Stimulated activated CD4-positive, alpha-beta T cell treated with anti-CD3 and anti-CD28 coated beads, Interleukin-2, amount 100 ng/mL, for 4 hours (primary cell): Measurements from ENCODE around the gene DHRS7C.

Source experiments
- DNase-seq: peaks from one replicate; pipeline ENCODE4 v3.0.0-alpha.2; 2020; ENCODE audit warnings: low read depth

The DHRS7C gene

DNA sequence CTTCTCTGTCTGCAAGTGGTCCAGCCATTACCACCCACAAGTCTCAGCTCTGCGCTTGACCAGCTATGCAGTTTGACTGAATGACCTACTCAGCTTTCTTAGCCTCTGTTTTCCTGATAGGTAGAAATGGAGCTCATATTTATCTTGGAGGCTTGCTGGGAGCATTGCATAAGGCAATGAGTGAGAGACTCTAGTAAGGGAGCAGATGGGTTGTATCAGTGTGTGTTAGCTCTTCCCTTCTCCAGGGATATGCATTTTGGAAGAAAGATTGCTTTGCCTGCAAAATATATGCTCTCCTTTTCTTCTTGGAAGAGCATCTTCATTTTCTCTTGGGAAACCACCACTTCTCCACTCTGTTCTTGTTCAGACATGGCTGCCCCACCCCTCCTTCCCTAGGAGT lies 26.1 kb downstream of the DHRS7C start:
- no peak for DNase-seq

DNA sequence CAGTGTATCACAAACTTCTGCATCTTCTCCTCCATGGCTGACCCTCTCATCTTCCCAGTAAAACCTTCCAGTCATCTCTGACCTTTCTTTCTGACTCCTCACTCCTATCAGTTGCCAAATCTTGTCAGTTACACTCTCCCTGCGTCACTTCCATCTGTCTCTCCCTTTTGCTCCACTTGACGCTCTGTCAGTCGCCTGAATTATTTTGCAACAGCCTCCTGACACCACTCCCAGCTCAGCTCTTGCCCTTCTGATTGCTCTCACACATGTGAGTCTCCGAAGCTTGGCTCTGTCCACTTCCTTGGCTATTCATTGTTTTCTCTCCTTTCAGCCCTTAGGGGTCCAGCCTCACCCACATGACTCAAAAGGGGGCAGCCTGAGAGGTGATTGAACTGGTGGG lies 27.7 kb downstream of the DHRS7C start:
- no peak for DNase-seq

DNA sequence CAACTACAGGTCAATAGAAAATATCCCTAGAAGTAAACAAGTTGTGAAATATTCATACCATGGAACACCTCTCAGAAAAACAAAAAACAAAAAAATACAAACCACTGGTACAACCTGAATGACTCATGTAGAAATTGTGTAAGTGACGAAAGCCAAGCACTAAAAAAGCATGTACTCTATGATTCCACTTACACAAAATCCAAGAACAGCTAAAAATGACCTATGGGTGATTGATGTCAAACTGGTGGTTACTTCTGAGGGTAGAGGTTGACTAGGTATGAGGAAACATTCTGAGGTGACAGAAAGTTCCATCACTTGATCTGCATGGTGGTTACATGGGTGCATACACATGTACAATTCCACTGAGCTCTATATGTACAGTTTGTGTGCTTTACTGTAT lies 31.1 kb downstream of the DHRS7C start:
- DNase-seq: no peak

DNA sequence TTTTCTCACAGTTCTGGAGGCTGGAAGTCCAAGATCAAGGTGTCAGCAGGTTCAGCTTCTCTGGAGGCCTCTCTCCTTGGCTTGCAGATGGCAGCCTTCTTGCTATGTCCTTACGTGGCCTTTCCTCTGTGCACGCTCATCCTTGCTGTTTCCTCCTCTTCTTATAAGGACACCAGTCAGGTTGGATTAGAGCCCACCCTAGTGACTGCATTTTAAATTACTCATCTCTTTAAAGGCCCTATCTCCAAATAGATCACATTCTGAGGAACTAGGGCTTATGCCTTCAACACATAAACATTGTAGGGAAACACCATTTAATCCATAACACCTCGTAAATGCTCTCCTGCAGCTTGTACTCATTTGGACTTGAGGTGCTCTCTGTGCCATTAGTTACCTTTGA lies 36.3 kb downstream of the DHRS7C start:
- DNase-seq: no peak

DNA sequence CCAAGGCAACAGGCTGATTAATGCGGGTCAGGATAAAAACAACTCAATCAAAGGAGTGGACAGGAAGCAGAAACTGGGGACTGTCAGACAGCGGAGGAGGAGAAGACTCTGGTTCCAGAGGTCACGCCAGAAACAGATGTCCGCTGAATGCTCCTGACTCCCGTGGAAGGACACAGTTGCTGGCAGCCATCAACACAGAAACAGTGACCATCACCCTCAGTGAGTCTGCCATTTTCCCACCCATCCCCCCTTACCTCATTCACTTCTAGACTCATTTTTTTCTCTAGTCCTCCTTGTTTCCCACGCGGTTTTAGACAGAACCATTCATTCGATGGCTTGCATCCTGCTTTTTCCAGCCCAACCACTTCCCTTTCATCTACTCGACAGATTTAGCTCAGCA lies 40.9 kb downstream of the DHRS7C start:
- no peak for DNase-seq

DNA sequence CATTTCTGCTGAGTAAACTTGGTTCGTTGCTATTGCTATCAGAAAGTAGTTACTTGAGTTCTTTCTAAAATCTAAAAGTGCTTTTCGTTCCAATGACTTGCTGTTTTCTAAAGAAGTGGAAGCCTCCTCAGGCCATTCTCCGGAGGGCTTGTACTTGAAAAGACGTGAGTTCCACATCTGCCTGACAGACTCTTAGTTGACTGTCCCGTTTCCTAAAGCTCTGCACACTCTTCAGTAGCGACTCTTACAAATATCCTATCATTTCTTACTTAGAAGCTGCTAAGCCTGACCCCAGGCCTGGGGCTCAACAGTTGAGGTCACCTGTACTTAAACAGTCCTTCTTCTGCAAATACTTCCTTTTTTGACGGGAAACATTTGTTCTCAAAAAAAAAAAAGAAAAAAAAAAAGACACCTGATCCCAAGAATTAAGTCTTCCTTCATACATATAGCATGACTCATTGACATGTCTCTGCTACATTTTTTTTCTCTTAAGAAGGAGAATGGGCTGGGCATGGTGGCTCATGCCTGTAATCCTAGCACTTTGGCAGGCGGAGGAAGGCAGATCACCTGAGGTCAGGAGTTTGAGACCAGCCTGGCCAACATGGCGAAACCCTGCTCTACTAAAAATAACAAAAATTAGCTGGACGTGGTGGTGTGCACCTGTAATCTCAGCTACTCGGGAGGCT lies 61.5 kb downstream of the DHRS7C start:
- no peak for DNase-seq

DNA sequence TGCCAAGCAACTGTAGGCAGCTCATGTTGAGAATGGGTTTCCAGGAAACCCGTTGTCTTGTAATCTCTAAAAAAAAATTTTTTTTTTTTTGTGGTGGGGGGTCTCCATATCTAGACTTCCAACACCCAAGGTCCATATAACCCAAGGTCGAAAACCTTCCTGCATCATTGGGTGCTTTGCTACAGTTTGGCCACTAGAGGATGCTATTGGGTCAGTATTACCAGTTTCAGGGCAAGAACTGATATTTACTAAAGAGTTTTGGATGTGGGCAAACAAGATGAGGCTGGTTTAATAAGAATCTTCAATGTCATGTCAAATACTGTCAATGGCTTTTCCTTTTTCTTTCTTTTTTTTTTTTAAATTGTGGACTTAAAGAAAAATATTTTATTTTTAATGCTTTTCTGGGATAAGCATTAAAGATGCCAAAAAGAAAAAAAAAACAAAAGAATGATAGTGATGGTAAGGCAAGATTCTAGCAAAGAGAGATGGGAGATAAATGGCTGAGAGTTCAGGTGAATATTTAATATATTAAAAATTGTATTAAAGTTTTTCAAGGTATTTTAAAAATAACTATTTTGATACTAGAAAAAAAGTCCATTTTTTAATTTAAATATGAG lies 62.2 kb downstream of the DHRS7C start:
- no peak for DNase-seq

DNA sequence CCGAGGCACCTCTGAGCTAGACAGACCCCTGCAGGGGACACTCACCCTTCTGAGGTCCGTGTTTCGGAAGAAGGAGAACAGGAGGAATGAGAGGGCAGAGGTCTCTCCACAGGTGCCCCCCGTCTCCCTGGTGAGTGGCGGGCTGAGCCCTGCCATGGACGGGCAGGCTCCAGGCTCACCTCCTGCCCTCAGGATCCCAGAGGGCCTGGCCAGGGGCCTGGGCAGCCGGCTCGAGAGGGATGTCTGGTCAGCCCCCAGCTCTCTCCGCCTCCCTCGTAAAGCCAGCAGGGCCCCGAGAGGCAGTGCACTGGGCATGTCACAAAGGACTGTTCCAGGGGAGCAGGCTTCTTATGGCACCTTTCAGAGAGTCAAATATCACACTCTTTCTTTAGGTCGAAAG lies 62.8 kb downstream of the DHRS7C start:
- no peak for DNase-seq

DNA sequence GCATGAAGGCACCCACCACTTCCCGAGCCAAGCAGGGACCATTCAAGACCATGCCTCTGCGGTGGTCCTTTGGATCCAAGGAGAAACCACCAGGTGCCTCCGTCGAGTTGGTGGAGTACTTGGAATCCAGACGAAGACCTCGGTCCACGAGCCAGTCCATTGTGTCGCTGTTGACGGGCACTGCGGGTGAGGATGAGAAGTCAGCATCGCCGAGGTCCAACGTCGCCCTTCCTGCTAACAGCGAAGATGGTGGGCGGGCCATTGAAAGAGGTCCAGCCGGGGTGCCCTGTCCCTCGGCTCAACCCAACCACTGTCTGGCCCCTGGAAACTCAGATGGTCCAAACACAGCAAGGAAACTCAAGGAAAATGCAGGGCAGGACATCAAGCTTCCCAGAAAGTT lies 63.4 kb downstream of the DHRS7C start:
- no peak for DNase-seq

DNA sequence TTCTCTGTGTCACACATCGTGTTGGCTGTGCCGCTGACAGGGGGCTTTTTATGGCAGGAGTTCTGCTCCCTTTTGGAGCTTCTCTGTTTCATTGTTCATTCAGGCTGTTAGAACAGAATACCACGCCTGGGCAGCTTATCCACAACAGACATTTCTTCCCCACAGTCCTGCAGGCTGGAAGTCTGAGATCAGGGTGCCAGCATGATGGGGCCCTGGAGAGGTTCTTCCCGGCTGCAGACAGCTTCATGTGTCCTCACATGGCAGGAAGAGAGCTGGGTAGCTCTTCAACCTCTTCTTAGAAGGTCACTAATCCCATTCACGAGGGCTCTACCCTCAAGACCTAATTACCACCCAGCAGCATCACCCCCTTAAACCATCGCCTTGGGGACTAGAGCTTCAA lies 65.1 kb downstream of the DHRS7C start:
- DNase-seq: no peak

DNA sequence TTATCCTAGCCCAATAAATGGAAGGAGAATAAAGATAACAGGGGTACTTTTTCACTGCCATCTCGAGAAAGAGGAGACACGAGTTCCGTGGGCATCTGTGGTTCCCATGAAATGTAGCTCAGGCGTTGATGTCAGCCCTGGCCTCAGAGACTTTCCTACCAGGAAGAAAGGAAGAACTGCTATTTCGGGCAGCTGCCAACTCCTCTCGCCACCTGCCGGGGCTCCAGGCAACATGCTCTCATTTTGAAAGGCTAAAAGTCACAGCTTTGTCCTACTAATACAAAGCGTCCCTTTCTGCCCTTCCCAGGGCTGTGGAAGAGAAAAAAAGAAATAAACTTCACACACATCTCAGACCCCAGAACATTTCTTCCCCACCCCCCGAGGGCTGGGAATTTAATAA lies 65.8 kb downstream of the DHRS7C start:
- DNase-seq: no peak
